Measurements from ENCODE around the gene PTMS.

PTMS gene

GRCh38 chr12:6788972-6789924 is 23.1 kb downstream of the PTMS start, which contains the start of gene CD4:
Gene CD4 (plus strand): TSS chr12:6789528. CDS start chr12:6800139, 10,611 bp downstream.
- DNase-seq (ENCODE audit: low spot score), result no peak

- DNase-seq (ENCODE audit: low spot score), result no peak
These were observed 24.5 kb downstream of the PTMS start for GRCh38 chr12:6790496-6791150.

- DNase-seq (ENCODE audit: low spot score), result no peak
These were observed 25.9 kb downstream of the PTMS start for GRCh38 chr12:6791931-6792520.

- peak; percentile 30 for DNase-seq (ENCODE audit: low spot score)
These were observed 26.5 kb downstream of the PTMS start for GRCh38 chr12:6792522-6793201.

- DNase-seq (ENCODE audit: low spot score), result no peak
These were observed 28.9 kb downstream of the PTMS start for GRCh38 chr12:6795088-6795487.

- DNase-seq (ENCODE audit: low spot score), result no peak
These were observed 30.4 kb downstream of the PTMS start for GRCh38 chr12:6796576-6796975.

- DNase-seq (ENCODE audit: low spot score), result no peak
These were observed 33.0 kb downstream of the PTMS start for GRCh38 chr12:6799147-6799546.

GRCh38 chr12:6807170-6807569 is 41.0 kb downstream of the PTMS start:
- DNase-seq (ENCODE audit: low spot score), result no peak

- DNase-seq (ENCODE audit: low spot score), result no peak
These were observed 42.9 kb downstream of the PTMS start for GRCh38 chr12:6809056-6809455.

GRCh38 chr12:6810758-6811157 is 44.6 kb downstream of the PTMS start:
- DNase-seq (ENCODE audit: low spot score), result no peak

- no peak for DNase-seq (ENCODE audit: low spot score)
These were observed 47.2 kb downstream of the PTMS start for GRCh38 chr12:6813363-6813762.

GRCh38 chr12:6816598-6816997 is 50.4 kb downstream of the PTMS start:
- no peak for DNase-seq (ENCODE audit: low spot score)

- DNase-seq (ENCODE audit: low spot score), result no peak
These were observed 50.9 kb downstream of the PTMS start for GRCh38 chr12:6817098-6817497.

GRCh38 chr12:6817662-6818157 is 51.5 kb downstream of the PTMS start:
- DNase-seq (ENCODE audit: low spot score), result no peak

GRCh38 chr12:6818222-6818621 is 52.1 kb downstream of the PTMS start:
- no peak for DNase-seq (ENCODE audit: low spot score)

GRCh38 chr12:6818645-6819044 is 52.5 kb downstream of the PTMS start:
- DNase-seq (ENCODE audit: low spot score), result no peak

GRCh38 chr12:6819106-6820030 is 53.2 kb downstream of the PTMS start:
- no peak for DNase-seq (ENCODE audit: low spot score)

GRCh38 chr12:6820166-6820565 is 54.0 kb downstream of the PTMS start:
- no peak for DNase-seq (ENCODE audit: low spot score)

Measured in putamen (tissue), 1 donor.